Hepatocyte (in vitro differentiated cells): ENCODE measurements around the gene SOCS2. TPM values are rescaled to one million over a fixed set of nuclear protein-coding genes. Genes with fewer than 3 reads are reported as not detected.

Experiments used
- DNase-seq: peaks from one replicate; pipeline ENCODE4 v3.0.0-alpha.2; 2016; ENCODE audit warnings: low spot score
- H2AFZ ChIP-seq: fragments of 200-600 bp; sonication (generic); 2 replicates; pipeline ENCODE4 v1.6.0; 2016; ENCODE audit warnings: antibody characterized with exemption, mild to moderate bottlenecking
- H3K27ac ChIP-seq: fragments of 200-600 bp; sonication (generic); 2 replicates; pipeline ENCODE4 v1.5.1; 2016; ENCODE audit warnings: mild to moderate bottlenecking
- H3K27me3 ChIP-seq: fragments of 200-600 bp; sonication (generic); 2 replicates; pipeline ENCODE4 v1.6.1; 2016
- H3K36me3 ChIP-seq: fragments of 200-600 bp; sonication (generic); replicated peaks from 2 replicates; pipeline ENCODE4 v1.5.1; 2016; ENCODE audit warnings: low read depth; ENCODE audit not compliant: insufficient read depth
- H3K4me1 ChIP-seq: fragments of 200-600 bp; sonication (generic); 2 replicates; pipeline ENCODE4 v1.5.1; 2016; ENCODE audit warnings: mild to moderate bottlenecking, moderate library complexity; ENCODE audit not compliant: insufficient read depth
- H3K4me2 ChIP-seq: fragments of 200-600 bp; sonication (generic); 2 replicates; pipeline ENCODE4 v1.6.0; 2016
- H3K4me3 ChIP-seq: fragments of 200-600 bp; sonication (generic); 2 replicates; pipeline ENCODE4 v1.5.1; 2016; ENCODE audit warnings: mild to moderate bottlenecking
- H3K79me2 ChIP-seq: fragments of 200-600 bp; sonication (generic); 2 replicates; pipeline ENCODE4 v1.6.0; 2017; ENCODE audit warnings: mild to moderate bottlenecking
- H3K9me2 ChIP-seq: fragments of 200-600 bp; sonication (generic); replicated peaks from 2 replicates; pipeline ENCODE4 v1.6.0; 2017; ENCODE audit warnings: mild to moderate bottlenecking; ENCODE audit not compliant: insufficient read depth
- H3K9me3 ChIP-seq: fragments of 200-600 bp; sonication (generic); 2 replicates; pipeline ENCODE4 v1.5.1; 2016; ENCODE audit warnings: low read depth, mild to moderate bottlenecking
- H4K20me1 ChIP-seq: fragments of 200-600 bp; sonication (generic); 2 replicates; pipeline ENCODE4 v1.6.0; 2016; ENCODE audit warnings: mild to moderate bottlenecking; ENCODE audit not compliant: insufficient read depth, poor library complexity, severe bottlenecking
- EZH2 ChIP-seq: fragments of 200-600 bp; sonication (generic); IDR thresholded peaks from 2 replicates; pipeline ENCODE4 v1.6.1; 2016; ENCODE audit warnings: antibody characterized with exemption, mild to moderate bottlenecking, borderline replicate concordance
- EZH2phosphoT487 ChIP-seq: fragments of 200-600 bp; sonication (generic); IDR thresholded peaks from one replicate; pipeline ENCODE4 v1.6.1; 2018; ENCODE audit warnings: antibody characterized with exemption, mild to moderate bottlenecking, low read depth, moderate library complexity; ENCODE audit not compliant: unreplicated experiment, severe bottlenecking
- WGBS: methylation state at CpG from one replicate; pipeline ENCODE4 v1.1.6; 2016; ENCODE audit warnings: low lambda C conversion rate; ENCODE audit errors: missing lambda C conversion rate; 5-methylcytosine and 5-hydroxymethylcytosine counted together
- polyA plus RNA-seq: library from polyadenylated mRNA; unstranded; fragments of >200 nt; fragmentation: Nextera tagmentation; extraction: Ambion mirVana; gene quantifications from 2 replicates; pipeline ENCODE4 v1.2.1, GENCODE V29; 2016
- total RNA-seq: library from RNA; depleted of rRNA; stranded (reverse); fragments of >200 nt; gene quantifications from 2 replicates; pipeline ENCODE4 v1.2.3, GENCODE V29; 2014
- TF ChIP-seq, protein P1 (sequence below): fragments of 200-600 bp; sonication (generic); IDR thresholded peaks from 2 replicates; pipeline ENCODE4 v1.5.1; 2016; ENCODE audit warnings: antibody characterized with exemption, mild to moderate bottlenecking; ENCODE audit not compliant: poor library complexity

Gene SOCS2
- total and polyA plus RNA-seq, 2 experiments from 2014 or later: 30.9 to 33.4 TPM

DNA sequence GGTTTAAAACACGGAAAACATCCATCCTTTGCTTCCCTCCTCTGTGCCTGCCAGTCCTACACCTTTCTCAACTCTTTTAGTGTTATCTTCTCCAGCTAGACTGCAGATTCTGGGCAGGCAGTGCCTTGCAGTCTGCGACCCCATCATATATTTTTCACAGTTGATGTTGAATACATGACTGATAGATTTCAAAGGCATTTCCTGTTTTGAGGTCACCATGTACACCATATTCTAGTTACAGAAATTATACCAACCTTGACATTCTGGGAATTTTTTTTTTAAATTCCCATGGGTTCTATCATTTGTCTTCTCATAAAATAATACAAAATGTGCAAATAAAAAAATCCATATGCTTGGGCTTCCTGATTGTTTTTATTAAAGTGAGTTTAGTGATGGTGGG is 16.6 kb downstream of the SOCS2 start:
- 76% methylated on average over 2 of the region's 2 CpGs for WGBS
- no peaks in the 10 kb centered on the region for H3K9me3 ChIP-seq
- no peak overlapping the region for H3K4me3 ChIP-seq
- H3K4me1 ChIP-seq: no peaks in the 10 kb centered on the region
- no peak overlapping the region for H3K27ac ChIP-seq
- no peaks in the 10 kb centered on the region for H3K27me3 ChIP-seq
- no peak overlapping the region for H3K4me2 ChIP-seq
- no peaks in the 10 kb centered on the region for H3K36me3 ChIP-seq
- no peak overlapping the region for H2AFZ ChIP-seq
- no peak for DNase-seq
- TF ChIP-seq, protein P1, sequence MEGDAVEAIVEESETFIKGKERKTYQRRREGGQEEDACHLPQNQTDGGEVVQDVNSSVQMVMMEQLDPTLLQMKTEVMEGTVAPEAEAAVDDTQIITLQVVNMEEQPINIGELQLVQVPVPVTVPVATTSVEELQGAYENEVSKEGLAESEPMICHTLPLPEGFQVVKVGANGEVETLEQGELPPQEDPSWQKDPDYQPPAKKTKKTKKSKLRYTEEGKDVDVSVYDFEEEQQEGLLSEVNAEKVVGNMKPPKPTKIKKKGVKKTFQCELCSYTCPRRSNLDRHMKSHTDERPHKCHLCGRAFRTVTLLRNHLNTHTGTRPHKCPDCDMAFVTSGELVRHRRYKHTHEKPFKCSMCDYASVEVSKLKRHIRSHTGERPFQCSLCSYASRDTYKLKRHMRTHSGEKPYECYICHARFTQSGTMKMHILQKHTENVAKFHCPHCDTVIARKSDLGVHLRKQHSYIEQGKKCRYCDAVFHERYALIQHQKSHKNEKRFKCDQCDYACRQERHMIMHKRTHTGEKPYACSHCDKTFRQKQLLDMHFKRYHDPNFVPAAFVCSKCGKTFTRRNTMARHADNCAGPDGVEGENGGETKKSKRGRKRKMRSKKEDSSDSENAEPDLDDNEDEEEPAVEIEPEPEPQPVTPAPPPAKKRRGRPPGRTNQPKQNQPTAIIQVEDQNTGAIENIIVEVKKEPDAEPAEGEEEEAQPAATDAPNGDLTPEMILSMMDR: no peak
- TF ChIP-seq EZH2phosphoT487: no peak
- TF ChIP-seq EZH2: no peak
- no peaks in the 10 kb centered on the region for H4K20me1 ChIP-seq
- no peaks in the 10 kb centered on the region for H3K79me2 ChIP-seq
- no peaks in the 10 kb centered on the region for H3K9me2 ChIP-seq

DNA sequence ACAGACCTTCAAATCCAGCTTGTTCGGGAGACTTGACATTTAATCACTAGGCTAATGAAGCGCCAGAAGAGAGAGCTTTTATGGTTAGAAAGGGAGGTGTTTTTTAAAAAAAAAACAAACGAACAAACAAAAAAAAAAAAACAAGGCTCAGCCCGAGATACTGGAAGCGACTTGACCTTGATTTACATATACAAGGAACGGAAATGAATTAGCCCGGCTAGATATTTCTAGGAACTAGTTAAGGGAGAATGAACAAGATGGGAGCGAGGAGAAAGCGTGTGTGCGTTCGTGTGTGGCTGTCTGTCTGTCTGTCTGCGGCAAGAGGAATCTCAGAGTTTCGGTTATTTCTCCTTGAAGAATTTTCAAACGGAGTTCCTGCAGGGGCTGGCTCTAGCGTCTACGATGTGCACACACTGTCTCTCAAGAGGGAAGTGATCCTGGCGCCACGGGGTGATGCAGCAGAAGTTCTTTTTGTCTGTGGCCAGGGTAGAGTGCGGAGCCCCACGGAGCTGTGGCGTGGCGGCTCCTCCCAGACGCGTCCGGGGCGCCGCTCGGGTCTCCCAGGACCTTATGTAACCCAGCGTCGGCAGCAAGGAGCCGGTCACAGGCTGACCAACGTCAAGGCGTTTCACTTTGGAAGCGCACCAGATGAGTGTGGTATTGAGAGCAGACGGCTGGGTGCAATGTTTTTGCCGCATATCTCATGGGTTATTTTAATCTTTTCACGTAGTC is 18.8 kb downstream of the SOCS2 start:
- no peaks in the 10 kb centered on the region for H4K20me1 ChIP-seq
- H3K9me2 ChIP-seq: no peaks in the 10 kb centered on the region
- H3K79me2 ChIP-seq: no peaks in the 10 kb centered on the region
- H3K27me3 ChIP-seq: no peaks in the 10 kb centered on the region
- H3K27ac ChIP-seq: peak overlapping the region; percentile 68
- no peaks in the 10 kb centered on the region for H3K4me1 ChIP-seq
- TF ChIP-seq, protein P1: no peak
- TF ChIP-seq EZH2phosphoT487 (no peak), EZH2 (no peak)
- peak overlapping the region; percentile 86 for H3K4me2 ChIP-seq
- no peaks in the 10 kb centered on the region for H3K9me3 ChIP-seq
- WGBS: 3% methylated on average over 37 of the region's 37 CpGs
- H3K36me3 ChIP-seq: no peaks in the 10 kb centered on the region
- DNase-seq: peak; percentile 78
- peak overlapping the region; percentile 67 for H2AFZ ChIP-seq
- peak overlapping the region; percentile 49 for H3K4me3 ChIP-seq

DNA sequence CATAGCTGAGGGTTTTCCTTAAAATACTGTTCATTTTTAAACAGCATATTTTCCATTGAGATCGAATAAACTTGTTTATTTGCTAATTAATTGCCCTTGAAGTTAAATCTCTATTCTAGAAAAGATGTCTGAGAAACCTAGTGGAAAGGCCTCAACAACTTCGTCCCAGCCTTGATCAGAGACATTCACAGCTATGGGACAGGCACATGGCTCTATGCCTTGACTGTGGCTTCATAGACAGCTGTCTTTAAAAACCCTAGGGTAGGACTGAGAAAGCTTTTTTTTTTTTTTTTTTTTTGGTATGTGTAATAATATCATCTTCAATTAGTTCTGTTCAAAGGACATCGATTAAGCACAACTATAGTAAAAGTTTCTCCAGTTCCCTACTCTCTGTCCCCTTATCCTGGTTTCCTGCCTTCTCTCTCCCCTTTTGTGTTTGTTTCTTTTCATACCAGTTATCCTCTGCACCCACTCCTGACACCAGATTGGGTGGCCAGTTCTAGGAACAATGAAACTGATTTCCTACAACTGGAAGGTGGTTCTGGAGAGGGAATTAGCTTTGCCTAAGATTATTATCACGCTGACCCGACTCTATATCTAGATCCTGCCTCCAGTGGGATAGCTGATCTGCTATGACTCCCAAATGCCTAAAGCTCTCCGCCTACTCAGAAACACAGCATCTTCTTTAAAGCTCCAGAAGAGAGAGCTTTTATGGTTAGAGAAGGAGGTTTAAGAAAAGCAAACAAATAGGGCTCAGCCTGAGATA is 20.3 kb downstream of the SOCS2 start:
- Histone ChIP-seq H3K36me3 (no peaks in the 10 kb centered on the region), H3K9me3 (no peaks in the 10 kb centered on the region), H3K4me3 (no peak overlapping the region), H3K27me3 (no peaks in the 10 kb centered on the region), H4K20me1 (no peaks in the 10 kb centered on the region), H3K9me2 (no peaks in the 10 kb centered on the region), H3K27ac (no peak overlapping the region), H3K4me2 (no peak overlapping the region), H3K4me1 (no peaks in the 10 kb centered on the region), H2AFZ (no peak overlapping the region), H3K79me2 (no peaks in the 10 kb centered on the region)
- no peak for DNase-seq
- TF ChIP-seq, protein P1: no peak
- TF ChIP-seq EZH2phosphoT487: no peak
- TF ChIP-seq EZH2: no peak
- WGBS: 69% methylated on average over 6 of the region's 6 CpGs
